A549 (cell line): ENCODE results near the gene TEC.

Experiments
- CBX2 ChIP-seq: fragments of 200-600 bp; sonication (generic); IDR thresholded peaks from 2 replicates; pipeline ENCODE4 v1.6.1; 2016; ENCODE audit warnings: low read depth, mild to moderate bottlenecking, borderline replicate concordance
- CHD2 ChIP-seq: fragments of 150-350 bp; IDR thresholded peaks from 2 replicates; pipeline ENCODE4 v1.6.1; 2014; ENCODE audit warnings: low read length; ENCODE audit not compliant: partially characterized antibody
- CTCF ChIP-seq: fragments of >200 bp; sonication (Bioruptor Twin); formaldehyde crosslinking; IDR thresholded peaks from 3 replicates; pipeline ENCODE4 v1.5.1; 2016
- KDM1A ChIP-seq: fragments of 200-600 bp; sonication (generic); IDR thresholded peaks from 2 replicates; pipeline ENCODE4 v1.6.1; 2016; ENCODE audit warnings: low read depth, mild to moderate bottlenecking
- KDM5A ChIP-seq: fragments of 200-600 bp; sonication (generic); IDR thresholded peaks from 2 replicates; pipeline ENCODE4 v1.6.1; 2016; ENCODE audit warnings: antibody characterized with exemption, mild to moderate bottlenecking
- MYC ChIP-seq: IDR thresholded peaks from 2 replicates; pipeline ENCODE4 v1.6.1; 2012; ENCODE audit warnings: mild to moderate bottlenecking, inconsistent platforms, low read length, improper control_type of control experiment, borderline replicate concordance
- RFX5 ChIP-seq: fragments of 450-650 bp; IDR thresholded peaks from 2 replicates; pipeline ENCODE4 v1.7.1; 2014; ENCODE audit warnings: antibody characterized with exemption, mild to moderate bottlenecking, moderate library complexity

- no peak for TF ChIP-seq MYC
- TF ChIP-seq CTCF = no peak
- TF ChIP-seq KDM5A = no peak
- no peak for TF ChIP-seq KDM1A
- TF ChIP-seq RFX5 = no peak
- no peak for TF ChIP-seq CBX2
- no peak for TF ChIP-seq CHD2
Measured at GRCh38 chr4:48110452-48110978, 159.1 kb downstream of the TEC start.
